HG03097 (cell line): Measurements from ENCODE around the gene ASB18.

Experiments
- ATAC-seq: cut with Tn5 transposase; IDR thresholded peaks from one replicate; pipeline ENCODE4 v1.9.1; 2021; ENCODE audit not compliant: unreplicated experiment, low FRiP score

ASB18 gene

GRCh38 chr2:236164925-236165841 is 99.0 kb downstream of the ASB18 start:
- no peak for ATAC-seq

- no peak for ATAC-seq
Measured at GRCh38 chr2:236164201-236164924, 99.8 kb downstream of the ASB18 start.

- no peak for ATAC-seq
Measured at GRCh38 chr2:236163471-236164200, 100.6 kb downstream of the ASB18 start.

- no peak for ATAC-seq
Measured at GRCh38 chr2:236162882-236163470, 101.2 kb downstream of the ASB18 start.

- ATAC-seq: no peak
Measured at GRCh38 chr2:236162031-236162845, 102.0 kb downstream of the ASB18 start.

- ATAC-seq: no peak
Measured at GRCh38 chr2:236161531-236161930, 102.7 kb downstream of the ASB18 start.

GRCh38 chr2:236161082-236161462 is 103.1 kb downstream of the ASB18 start:
- no peak for ATAC-seq

- ATAC-seq: no peak
Measured at GRCh38 chr2:236160366-236161081, 103.7 kb downstream of the ASB18 start.

GRCh38 chr2:236159778-236160170 is 104.4 kb downstream of the ASB18 start:
- ATAC-seq: no peak

- ATAC-seq: no peak
Measured at GRCh38 chr2:236158969-236159777, 105.0 kb downstream of the ASB18 start.

- no peak for ATAC-seq
Measured at GRCh38 chr2:236157815-236158498, 106.2 kb downstream of the ASB18 start.

- no peak for ATAC-seq
Measured at GRCh38 chr2:236157366-236157765, 106.8 kb downstream of the ASB18 start.

GRCh38 chr2:236156860-236157194 is 107.4 kb downstream of the ASB18 start:
- no peak for ATAC-seq

GRCh38 chr2:236156095-236156859 is 107.9 kb downstream of the ASB18 start:
- ATAC-seq: no peak

- ATAC-seq: no peak
Measured at GRCh38 chr2:236155406-236155805, 108.8 kb downstream of the ASB18 start.

- ATAC-seq: no peak
Measured at GRCh38 chr2:236146436-236146835, 117.8 kb downstream of the ASB18 start.

- ATAC-seq: no peak
Measured at GRCh38 chr2:236143811-236144210, 120.4 kb downstream of the ASB18 start.
